Fibroblast of the aortic adventitia (primary cell): ENCODE data around the gene TMEM51. TPM values are rescaled to one million over a fixed set of nuclear protein-coding genes. Genes with fewer than 3 reads are reported as not detected.

Experiments
- DNase-seq: peaks from one replicate; pipeline ENCODE4 v3.0.0-alpha.2; 2010; ENCODE audit warnings: low read depth
- H3K4me3 ChIP-seq: 2 replicates; pipeline ENCODE4 v1.5.1; 2011; ENCODE audit warnings: low read depth, mild to moderate bottlenecking, control low read depth, low read length, moderate library complexity
- CTCF ChIP-seq: IDR thresholded peaks from 2 replicates; pipeline ENCODE4 v1.5.1; 2011; ENCODE audit warnings: mild to moderate bottlenecking, low read length, control low read depth, inconsistent platforms; ENCODE audit not compliant: insufficient read depth
- total RNA-seq: library from RNA; depleted of rRNA; stranded (reverse); fragments of >200 nt; gene quantifications from 2 replicates; pipeline ENCODE4 v1.2.3, GENCODE V29; 2012; ENCODE audit warnings: low replicate concordance

TMEM51 gene
- total RNA-seq, 1 donor = 1.4 TPM

GRCh38 chr1:15192916-15193550 lies 39.5 kb downstream of the TMEM51 start:
- H3K4me3 ChIP-seq = no peak overlapping the region
- no peak for TF ChIP-seq CTCF
- DNase-seq = no peak

- TF ChIP-seq CTCF = no peak
- no peak overlapping the region for H3K4me3 ChIP-seq
- DNase-seq = no peak
Measured at GRCh38 chr1:15195420-15196052, 42.0 kb downstream of the TMEM51 start.

GRCh38 chr1:15196069-15196468 lies 42.5 kb downstream of the TMEM51 start:
- DNase-seq = no peak
- H3K4me3 ChIP-seq = no peak overlapping the region
- TF ChIP-seq CTCF = no peak

GRCh38 chr1:15196807-15197530 lies 43.4 kb downstream of the TMEM51 start:
- DNase-seq = no peak
- H3K4me3 ChIP-seq = no peak overlapping the region
- TF ChIP-seq CTCF = no peak

- no peak for TF ChIP-seq CTCF
- no peak for DNase-seq
- H3K4me3 ChIP-seq = no peak overlapping the region
Measured at GRCh38 chr1:15197591-15198447, 44.3 kb downstream of the TMEM51 start.

GRCh38 chr1:15198684-15199083 lies 45.1 kb downstream of the TMEM51 start:
- H3K4me3 ChIP-seq = no peak overlapping the region
- DNase-seq = no peak
- TF ChIP-seq CTCF = no peak
